ENCODE measurements around the gene NCAPG. TPM values are rescaled to one million over a fixed set of nuclear protein-coding genes. Genes with fewer than 3 reads are reported as not detected.

Gene NCAPG
- total and polyA plus RNA-seq, 10 of the 15 experiments (the other 5 are each of a cell fraction or from before 2014, with no cell fraction given), result 17.3 to 93.9 (median 53.7) TPM

GRCh38 chr4:17812125-17812524 lies 1.3 kb downstream of the NCAPG start:
- in situ Hi-C loops (cut with MboI), result loop anchor here (10.0 kb wide), 1 partner anchor 213 kb away; the partner anchor contains the start of gene LCORL
- ChIA-PET POLR2A (interaction anchor here (0.7 to 2.6 kb wide), 2 partner anchors 198 to 237 kb away, joined by 3 to 12 read pairs; partner anchors contain the start of gene MED28), RAD21 (ENCODE audit: unreplicated experiment) (interaction anchor here (0.6 to 1.4 kb wide), 2 partner anchors 15 to 264 kb away, joined by 3 read pairs; no protein-coding TSS in a partner anchor), SMC1A (ENCODE audit: uncharacterized antibody, unreplicated experiment) (interaction anchor here (1.3 kb wide), 2 partner anchors 246 to 782 kb away, joined by 3 to 4 read pairs; no protein-coding TSS in a partner anchor), CTCF (interaction anchor here (1.3 to 1.6 kb wide), 2 partner anchors 13 to 263 kb away, joined by 3 to 8 read pairs; no protein-coding TSS in a partner anchor)
- Histone ChIP-seq H3K4me1 (ENCODE audit: control insufficient read depth, insufficient read depth, low read length) (no peaks in the 10 kb centered on the region), H3K4me2 (ENCODE audit: control insufficient read depth, insufficient read depth) (peak overlapping the region; percentile 85), H3K9me3 (replicated peaks; ENCODE audit: control insufficient read depth, insufficient read depth, low read length) (no peaks in the 10 kb centered on the region), H2AFZ (ENCODE audit: control insufficient read depth, low read depth, low read length) (peak overlapping the region; percentile 78; the same call in 1 of the 2 replicates), H3K4me3 (peak overlapping the region; percentile 87), H3K27ac (ENCODE audit: control insufficient read depth, insufficient read depth) (peak overlapping the region; percentile 60), H3K36me3 (ENCODE audit: control insufficient read depth in 2 of 2, insufficient read depth in 2 of 2, low read length in 1 of 2) (0 out of 4 replicates have a peak, but pooled peaks cover 0 to 4% of the 10 kb centered on the region in 2 experiments), H3K79me2 (ENCODE audit: control insufficient read depth, insufficient read depth, low read length) (peaks cover 95% of the 10 kb centered on the region), H3K9ac (ENCODE audit: control insufficient read depth, insufficient read depth, low read length) (peak overlapping the region; percentile 82), H4K20me1 (ENCODE audit: control insufficient read depth, insufficient read depth) (peaks cover 4% of the 10 kb centered on the region; the same call in 1 of the 2 replicates), H3K27me3 (replicated peaks in 1 of 2; ENCODE audit: control insufficient read depth in 2 of 2, insufficient read depth in 2 of 2, low read length in 1 of 2) (no peaks in the 10 kb centered on the region; a peak in 1 of 4 replicates)
- WGBS (ENCODE audit: insufficient coverage, insufficient replicate concordance, low lambda C conversion rate, missing lambda C conversion rate), result 3% methylated on average over 3 of the region's 3 CpGs
- intact Hi-C loops (cut with micrococcal nuclease; ENCODE audit: unreplicated experiment), result loop anchor here (10.0 kb wide), 1 partner anchor 393 kb away; no protein-coding TSS in a partner anchor
- TF ChIP-seq IKZF1 (conservative IDR thresholded peaks at IDR 0.05) (no peak), NFXL1 (IDR thresholded peaks at IDR 0.05; ENCODE audit: borderline replicate concordance) (no peak), ZNF687 (IDR thresholded peaks at IDR 0.05) (no peak)
- BruUV-seq (replicated peaks), result no TSS peak
- ATAC-seq (no peak), DNase-seq (ENCODE audit: low read depth, low spot score) (no peak), FAIRE-seq (no peak)

Data from GM12878 (cell line).